Activated CD4-positive, alpha-beta T cell treated with anti-CD3 and anti-CD28 coated beads, Interleukin-2, amount 10 ng/mL, durations not matched to agents 7 days and 5 days (primary cell): ENCODE results near the gene CRISPLD2. TPM values are rescaled to one million over a fixed set of nuclear protein-coding genes. Genes with fewer than 3 reads are reported as not detected.
"Not testable (repeated sequence)": the region's sequence is repeated elsewhere in the genome, so short reads cannot be mapped to it uniquely, and the experiment has no call there.

ENCODE experiments used
- CTCF ChIA-PET: fragments of 350-600 bp; sonication (Branson Sonifier 250); formaldehyde crosslinking; loops from one replicate; lab custom pipeline; 2021; ENCODE audit warnings: antibody characterized with exemption; lab: Charles Lee
- POLR2A ChIA-PET: fragments of 350-600 bp; sonication (Branson Sonifier 250); formaldehyde crosslinking; loops from one replicate; lab custom pipeline; 2021; ENCODE audit warnings: antibody characterized with exemption; lab: Charles Lee
- DNase-seq: peaks from one replicate; pipeline ENCODE4 v3.0.0-alpha.2; 2020
- H3K27ac Mint-ChIP-seq: one replicate; pipeline ENCODE4 v1.8.0; 2021; ENCODE audit warnings: mild to moderate bottlenecking, moderate library complexity, mixed read lengths
- H3K27me3 Mint-ChIP-seq: one replicate; pipeline ENCODE4 v1.8.0; 2021; ENCODE audit warnings: mixed read lengths
- H3K36me3 Mint-ChIP-seq: one replicate; pipeline ENCODE4 v1.8.0; 2021; ENCODE audit warnings: low read depth, mixed read lengths
- H3K4me1 Mint-ChIP-seq: one replicate; pipeline ENCODE4 v1.8.0; 2021; ENCODE audit warnings: mixed read lengths
- H3K4me3 Mint-ChIP-seq: one replicate; pipeline ENCODE4 v1.8.0; 2021; ENCODE audit warnings: mild to moderate bottlenecking, moderate library complexity, mixed read lengths
- H3K9me3 Mint-ChIP-seq: one replicate; pipeline ENCODE4 v1.8.0; 2021; ENCODE audit warnings: mixed read lengths
- total RNA-seq, 2 experiments: library from RNA; stranded (reverse); gene quantifications; one replicate each; pipeline ENCODE4 v1.2.3, GENCODE V29; 2021

CRISPLD2 gene
- total RNA-seq, 2 experiments from 2014 or later: 0.25 to 0.27 TPM

DNA sequence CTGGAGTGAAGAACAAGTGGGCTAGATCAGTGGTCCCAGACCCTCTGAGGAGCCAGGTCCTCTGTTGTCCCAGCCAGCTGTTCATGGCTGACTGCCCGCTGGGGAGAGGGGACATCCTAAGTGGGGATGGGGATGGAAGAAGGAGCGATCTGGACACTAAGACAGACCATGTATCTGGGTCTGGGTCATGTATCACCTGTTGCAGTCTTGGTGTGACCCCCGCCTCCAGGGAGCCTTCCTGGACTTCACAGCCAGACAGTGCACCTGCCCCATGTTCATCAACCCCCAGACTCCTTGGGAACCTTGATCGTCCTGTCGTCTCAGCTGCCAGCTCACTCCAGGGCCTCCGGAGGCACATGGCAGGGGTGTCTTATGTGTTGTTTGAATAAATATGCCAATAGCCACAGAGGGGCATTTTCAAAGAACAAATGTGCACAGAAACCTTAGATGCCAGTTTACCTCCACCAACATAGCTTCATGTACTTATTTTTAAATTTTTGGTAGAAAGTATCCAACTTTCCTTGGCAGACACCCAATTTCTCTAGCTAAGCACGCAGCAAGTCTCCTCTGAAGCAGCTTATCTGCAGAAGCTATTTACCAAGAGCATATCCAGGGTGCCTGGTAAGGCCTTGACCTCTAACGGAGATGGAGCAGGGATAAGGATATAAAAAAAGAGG is 43.2 kb downstream of the CRISPLD2 start:
- Mint-ChIP-seq H3K27ac (no peak overlapping the region), H3K27me3 (peaks cover 3% of the 10 kb centered on the region), H3K9me3 (peaks cover 8% of the 10 kb centered on the region), H3K4me1 (no peaks in the 10 kb centered on the region), H3K36me3 (peaks cover 1% of the 10 kb centered on the region), H3K4me3 (no peak overlapping the region)
- CTCF ChIA-PET: no interaction called here
- POLR2A ChIA-PET: no interaction called here
- no peak for DNase-seq

DNA sequence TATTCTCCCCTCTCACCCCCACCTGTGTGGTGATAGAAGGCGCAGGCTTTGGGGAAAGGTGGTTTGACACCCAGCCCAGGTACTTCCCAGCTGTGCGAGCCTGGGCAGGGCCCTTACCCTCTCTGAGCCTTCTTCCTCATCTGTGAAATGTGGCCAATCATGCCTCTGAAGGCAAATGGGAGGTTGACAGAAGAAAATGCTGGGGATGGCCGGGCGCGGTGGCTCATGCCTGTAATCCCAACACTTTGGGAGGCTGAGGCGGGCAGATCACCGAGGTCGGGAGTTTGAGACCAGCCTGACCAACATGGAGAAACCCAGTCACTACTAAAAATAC is 43.7 kb downstream of the CRISPLD2 start:
- peaks cover 1% of the 10 kb centered on the region for H3K36me3 Mint-ChIP-seq
- ChIA-PET CTCF (no interaction called here), POLR2A (no interaction called here)

DNA sequence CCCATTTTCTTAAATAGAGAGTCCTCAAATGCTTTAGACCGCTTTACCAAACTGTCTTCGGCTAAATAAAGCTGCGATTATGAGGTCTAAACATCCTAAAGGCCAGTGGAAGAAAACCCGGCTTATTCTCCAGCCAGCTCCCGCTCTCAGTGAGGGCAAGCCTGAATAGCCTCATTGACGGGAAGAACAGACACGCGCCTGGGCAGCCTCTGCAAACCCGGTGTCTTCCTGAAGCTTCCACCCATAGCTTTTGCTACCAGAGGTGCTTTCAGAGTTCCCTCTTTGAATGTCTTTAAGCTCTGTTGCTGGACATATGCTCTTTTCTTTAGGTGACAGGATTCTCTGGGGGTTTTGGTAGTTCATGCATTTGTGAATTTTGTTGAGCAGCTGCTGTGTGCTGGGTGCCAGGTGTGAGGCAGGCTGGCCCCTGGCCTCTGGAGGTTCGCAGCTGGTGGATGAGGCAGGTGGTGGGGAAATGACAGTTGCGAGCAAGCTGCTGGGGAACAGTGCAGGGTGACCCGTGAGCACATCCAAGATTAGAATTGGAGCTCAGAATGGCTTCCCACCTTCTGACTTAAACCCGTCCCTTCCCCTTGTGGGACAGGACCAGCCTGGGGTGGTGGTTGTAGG is 44.7 kb downstream of the CRISPLD2 start:
- H3K27ac Mint-ChIP-seq: no peak overlapping the region
- H3K27me3 Mint-ChIP-seq: peaks cover 3% of the 10 kb centered on the region
- ChIA-PET POLR2A (no interaction called here), CTCF (interaction anchor here (1.1 kb wide), 1 partner anchor 89 kb away, joined by 3 read pairs; no protein-coding TSS in a partner anchor)
- DNase-seq: no peak
- no peaks in the 10 kb centered on the region for H3K4me1 Mint-ChIP-seq
- no peak overlapping the region for H3K4me3 Mint-ChIP-seq
- H3K9me3 Mint-ChIP-seq: peaks cover 8% of the 10 kb centered on the region
- peaks cover 1% of the 10 kb centered on the region for H3K36me3 Mint-ChIP-seq

More for the DNA sequence above, 43.7 kb downstream of the CRISPLD2 start:
- H3K27ac Mint-ChIP-seq: no peak overlapping the region
- DNase-seq: no peak
- peaks cover 3% of the 10 kb centered on the region for H3K27me3 Mint-ChIP-seq
- H3K4me3 Mint-ChIP-seq: no peak overlapping the region
- no peaks in the 10 kb centered on the region for H3K4me1 Mint-ChIP-seq
- peaks cover 8% of the 10 kb centered on the region for H3K9me3 Mint-ChIP-seq

DNA sequence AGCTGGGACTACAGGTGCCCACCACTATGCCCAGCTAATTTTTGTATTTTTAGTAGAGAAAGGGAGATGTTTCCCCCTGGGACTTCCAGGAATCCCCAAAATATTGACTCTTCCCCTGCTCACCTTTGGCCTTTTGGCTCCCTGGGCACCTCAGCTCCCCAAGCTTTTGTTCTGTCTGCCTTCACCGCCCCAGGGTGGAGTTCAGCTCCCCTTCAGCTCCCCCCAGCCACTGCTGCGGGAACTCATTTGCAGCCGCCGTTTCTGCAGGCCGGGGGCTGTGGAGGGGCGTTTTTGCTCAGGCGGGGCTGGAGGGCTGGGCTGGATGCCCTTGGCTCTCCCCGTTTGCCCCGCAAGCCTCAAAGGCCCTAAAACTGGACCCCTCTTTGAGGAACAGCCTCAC is 47.9 kb downstream of the CRISPLD2 start:
- no peaks in the 10 kb centered on the region for H3K9me3 Mint-ChIP-seq
- H3K4me3 Mint-ChIP-seq: no peak overlapping the region
- ChIA-PET CTCF (interaction anchor here (1.4 kb wide), 1 partner anchor 25 kb away, joined by 3 read pairs; no protein-coding TSS in a partner anchor), POLR2A (no interaction called here)
- no peak overlapping the region for H3K27ac Mint-ChIP-seq
- H3K36me3 Mint-ChIP-seq: no peaks in the 10 kb centered on the region
- no peak for DNase-seq
- peaks cover 3% of the 10 kb centered on the region for H3K27me3 Mint-ChIP-seq
- H3K4me1 Mint-ChIP-seq: no peaks in the 10 kb centered on the region

DNA sequence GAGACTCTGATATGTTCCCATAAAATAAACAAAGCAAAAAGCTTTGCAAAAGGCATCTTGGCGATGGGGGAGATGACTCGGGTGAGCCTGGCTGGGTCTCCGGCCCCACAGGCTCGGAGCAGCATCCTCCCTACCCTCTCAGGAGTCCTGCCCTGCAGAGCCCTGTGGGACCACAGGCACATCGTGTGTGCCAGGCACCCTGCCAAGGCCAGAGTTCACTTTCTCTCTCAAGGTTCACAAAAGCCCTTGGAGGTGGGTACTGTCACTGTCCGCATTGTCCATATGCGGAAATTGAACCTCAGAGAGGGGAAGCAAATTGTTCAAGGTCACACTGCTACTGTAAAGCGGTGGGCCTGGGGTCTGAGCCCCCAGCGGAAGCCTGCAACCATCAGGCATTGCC is 48.5 kb downstream of the CRISPLD2 start:
- Mint-ChIP-seq H3K27ac (no peak overlapping the region), H3K4me3 (no peak overlapping the region), H3K27me3 (peaks cover 3% of the 10 kb centered on the region), H3K36me3 (no peaks in the 10 kb centered on the region), H3K4me1 (no peaks in the 10 kb centered on the region), H3K9me3 (no peaks in the 10 kb centered on the region)
- DNase-seq: no peak
- ChIA-PET CTCF (interaction anchor here (0.6 to 1.4 kb wide), 2 partner anchors 25 to 877 kb away, joined by 3 read pairs; no protein-coding TSS in a partner anchor), POLR2A (no interaction called here)

DNA sequence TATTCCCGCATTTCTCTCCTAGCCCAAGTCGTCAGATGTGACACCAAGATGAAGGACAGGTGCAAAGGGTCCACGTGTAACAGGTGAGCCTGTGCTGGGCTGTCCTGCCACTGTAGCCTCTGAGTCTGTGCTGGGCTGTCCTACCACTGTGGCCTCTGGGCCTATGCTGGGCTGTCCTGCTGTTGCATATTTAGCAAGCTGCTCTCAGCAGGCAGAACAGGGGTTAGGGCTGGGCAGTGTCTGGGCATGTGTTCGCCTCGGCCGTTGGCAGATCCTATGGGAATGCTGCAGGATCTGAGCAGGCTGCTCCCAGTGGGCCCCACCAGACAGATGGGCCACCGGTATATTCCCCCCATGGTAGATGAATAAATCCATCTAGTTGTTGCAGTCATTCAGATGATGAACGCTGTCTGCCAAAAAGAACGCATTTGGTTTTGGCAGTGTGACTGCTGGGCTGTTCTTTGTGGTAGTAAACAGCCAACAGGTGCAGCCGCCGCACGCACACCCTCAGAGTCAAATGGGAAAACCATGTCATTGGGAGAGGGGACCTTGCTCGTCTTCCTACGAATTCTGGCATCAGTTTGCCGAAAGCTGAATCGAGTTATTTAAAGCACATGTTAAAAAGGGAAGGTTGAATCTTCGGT is 49.2 kb downstream of the CRISPLD2 start:
- H3K4me3 Mint-ChIP-seq: no peak overlapping the region
- DNase-seq: no peak
- H3K9me3 Mint-ChIP-seq: no peaks in the 10 kb centered on the region
- no peaks in the 10 kb centered on the region for H3K4me1 Mint-ChIP-seq
- H3K27ac Mint-ChIP-seq: no peak overlapping the region
- H3K36me3 Mint-ChIP-seq: no peaks in the 10 kb centered on the region
- ChIA-PET POLR2A (no interaction called here), CTCF (no interaction called here)
- H3K27me3 Mint-ChIP-seq: peaks cover 3% of the 10 kb centered on the region

DNA sequence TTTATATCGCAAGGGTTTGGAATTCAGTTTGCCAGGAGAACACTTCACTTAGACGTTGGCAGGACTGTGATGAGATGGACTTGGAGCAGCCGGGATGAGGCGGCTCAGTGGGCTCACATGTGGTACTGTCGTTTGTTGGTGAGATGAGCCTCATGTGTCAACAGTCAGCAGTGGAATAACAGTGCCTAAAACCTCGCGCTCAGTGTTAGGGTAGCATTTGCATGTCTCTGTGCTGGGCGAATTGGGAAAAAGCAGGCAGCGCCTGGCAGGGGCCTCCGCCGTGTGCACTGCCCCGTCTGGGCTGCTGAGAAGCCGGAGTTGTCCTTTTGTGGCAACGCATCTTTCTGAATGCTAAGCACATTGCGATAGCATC is 49.7 kb downstream of the CRISPLD2 start:
- Mint-ChIP-seq H3K27ac (no peak overlapping the region), H3K9me3 (no peaks in the 10 kb centered on the region), H3K36me3 (no peaks in the 10 kb centered on the region), H3K4me1 (no peaks in the 10 kb centered on the region), H3K27me3 (peaks cover 1% of the 10 kb centered on the region), H3K4me3 (no peak overlapping the region)
- POLR2A ChIA-PET: no interaction called here
- CTCF ChIA-PET: no interaction called here
- DNase-seq: no peak

DNA sequence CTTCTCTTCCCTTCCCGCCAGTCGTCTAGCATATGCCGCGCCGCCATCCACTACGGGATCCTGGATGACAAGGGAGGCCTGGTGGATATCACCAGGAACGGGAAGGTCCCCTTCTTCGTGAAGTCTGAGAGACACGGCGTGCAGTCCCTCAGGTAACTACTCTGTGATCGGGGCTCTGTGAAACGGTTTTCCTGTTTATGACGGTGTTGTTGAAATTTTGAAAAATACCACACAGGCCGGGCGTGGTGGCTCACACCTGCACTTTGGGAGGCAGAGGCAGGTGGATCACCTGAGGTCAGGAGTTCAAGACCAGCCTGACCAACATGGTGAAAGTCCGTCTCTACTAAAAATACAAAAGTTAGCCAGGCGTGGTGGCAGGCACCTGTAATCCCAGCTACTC is 53.2 kb downstream of the CRISPLD2 start:
- H3K27me3 Mint-ChIP-seq, H3K36me3 Mint-ChIP-seq, H3K4me3 Mint-ChIP-seq: not testable (repeated sequence)

DNA sequence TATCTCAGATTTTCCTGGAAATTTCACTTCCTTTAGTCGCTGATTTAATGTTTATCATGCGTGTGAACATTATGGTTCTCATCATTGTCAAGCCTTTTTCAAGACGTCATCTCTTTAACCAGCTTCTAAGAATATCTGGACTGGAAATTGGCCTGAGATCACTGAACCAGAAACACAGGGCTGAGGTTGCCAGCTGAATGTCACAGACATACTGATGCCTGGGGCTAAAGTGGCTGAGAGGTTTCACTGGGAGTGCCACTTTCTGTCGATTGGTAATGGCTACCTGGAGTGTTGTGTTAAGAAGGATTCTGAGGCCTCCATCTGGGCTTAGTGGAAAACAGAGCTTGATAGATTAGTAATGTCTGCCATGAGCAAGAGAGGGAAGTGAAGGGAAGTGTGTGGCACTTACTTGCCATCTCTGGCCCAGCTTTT is 54.2 kb downstream of the CRISPLD2 start:
- no peak for DNase-seq
- ChIA-PET CTCF (no interaction called here), POLR2A (no interaction called here)
- Mint-ChIP-seq H3K4me1 (no peaks in the 10 kb centered on the region), H3K4me3 (no peak overlapping the region), H3K9me3 (no peaks in the 10 kb centered on the region), H3K27me3 (no peaks in the 10 kb centered on the region), H3K36me3 (no peaks in the 10 kb centered on the region), H3K27ac (no peak overlapping the region)

More for the DNA sequence above, 53.2 kb downstream of the CRISPLD2 start:
- DNase-seq, POLR2A ChIA-PET, CTCF ChIA-PET, H3K4me1 Mint-ChIP-seq, H3K27ac Mint-ChIP-seq, H3K9me3 Mint-ChIP-seq: not testable (repeated sequence)

DNA sequence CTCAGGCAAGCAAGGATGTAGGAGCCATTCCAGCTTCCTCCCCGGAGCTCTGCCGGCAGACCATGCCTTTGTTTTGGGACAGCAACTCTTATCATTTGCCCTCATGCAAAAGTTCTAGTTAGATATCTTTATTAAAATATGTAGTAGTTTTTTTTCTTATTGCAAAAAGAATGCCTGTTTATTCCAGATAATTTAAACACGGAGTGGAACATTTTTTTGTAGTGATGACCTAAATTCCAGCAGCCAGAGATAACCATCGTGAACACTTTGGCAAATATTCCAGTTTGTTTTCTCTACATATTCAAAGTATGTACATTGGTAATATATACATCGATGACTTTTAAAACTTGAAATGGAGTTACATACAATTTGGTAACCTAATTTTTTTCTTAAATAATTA is 54.8 kb downstream of the CRISPLD2 start:
- Mint-ChIP-seq H3K27ac (no peak overlapping the region), H3K4me1 (no peaks in the 10 kb centered on the region), H3K36me3 (no peaks in the 10 kb centered on the region), H3K4me3 (no peak overlapping the region), H3K9me3 (no peaks in the 10 kb centered on the region), H3K27me3 (no peaks in the 10 kb centered on the region)
- no peak for DNase-seq
- ChIA-PET POLR2A (no interaction called here), CTCF (no interaction called here)

DNA sequence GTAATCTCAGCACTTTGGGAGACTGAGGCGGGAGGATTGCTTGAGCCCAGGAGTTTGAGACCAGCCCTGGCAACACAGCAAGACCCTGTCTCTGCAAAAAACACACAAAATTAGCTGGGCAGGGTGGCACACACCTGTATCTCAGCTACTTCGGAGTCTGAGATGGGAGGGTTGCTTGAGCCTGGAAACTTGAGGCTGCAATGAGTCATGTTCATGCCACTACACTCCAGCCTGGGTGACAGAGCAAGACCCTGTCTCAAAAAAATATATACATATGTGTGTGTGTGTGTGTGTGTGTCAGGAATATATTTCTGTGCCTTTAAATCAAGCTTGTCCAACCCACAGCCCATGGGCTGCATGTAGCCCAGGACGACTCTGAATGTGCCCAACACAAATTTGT is 55.2 kb downstream of the CRISPLD2 start:
- POLR2A ChIA-PET: no interaction called here
- no peak overlapping the region for H3K4me3 Mint-ChIP-seq

DNA sequence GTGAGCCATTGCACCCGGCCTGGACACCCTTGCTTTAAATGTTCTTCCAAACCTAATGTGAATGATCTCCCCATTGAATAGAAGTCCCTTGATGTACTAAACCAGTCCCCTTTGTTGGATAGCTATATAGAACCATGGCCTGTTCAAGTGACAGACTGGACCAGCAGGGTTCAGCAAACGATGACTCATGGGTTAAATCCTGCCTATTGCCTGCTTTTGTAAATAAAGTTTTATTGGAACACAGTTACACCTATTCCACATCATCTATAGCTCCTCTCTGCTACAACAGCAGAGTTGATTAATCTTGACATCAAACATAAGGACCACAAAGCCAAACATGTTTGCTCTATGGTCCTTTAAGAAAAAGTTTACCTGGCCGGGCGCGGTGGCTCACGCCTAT is 56.1 kb downstream of the CRISPLD2 start:
- CTCF ChIA-PET: no interaction called here

More for the DNA sequence above, 55.2 kb downstream of the CRISPLD2 start:
- Mint-ChIP-seq H3K27ac (no peak overlapping the region), H3K4me1 (no peaks in the 10 kb centered on the region), H3K9me3 (no peaks in the 10 kb centered on the region), H3K36me3 (no peaks in the 10 kb centered on the region), H3K27me3 (no peaks in the 10 kb centered on the region)
- CTCF ChIA-PET: no interaction called here
- no peak for DNase-seq

DNA sequence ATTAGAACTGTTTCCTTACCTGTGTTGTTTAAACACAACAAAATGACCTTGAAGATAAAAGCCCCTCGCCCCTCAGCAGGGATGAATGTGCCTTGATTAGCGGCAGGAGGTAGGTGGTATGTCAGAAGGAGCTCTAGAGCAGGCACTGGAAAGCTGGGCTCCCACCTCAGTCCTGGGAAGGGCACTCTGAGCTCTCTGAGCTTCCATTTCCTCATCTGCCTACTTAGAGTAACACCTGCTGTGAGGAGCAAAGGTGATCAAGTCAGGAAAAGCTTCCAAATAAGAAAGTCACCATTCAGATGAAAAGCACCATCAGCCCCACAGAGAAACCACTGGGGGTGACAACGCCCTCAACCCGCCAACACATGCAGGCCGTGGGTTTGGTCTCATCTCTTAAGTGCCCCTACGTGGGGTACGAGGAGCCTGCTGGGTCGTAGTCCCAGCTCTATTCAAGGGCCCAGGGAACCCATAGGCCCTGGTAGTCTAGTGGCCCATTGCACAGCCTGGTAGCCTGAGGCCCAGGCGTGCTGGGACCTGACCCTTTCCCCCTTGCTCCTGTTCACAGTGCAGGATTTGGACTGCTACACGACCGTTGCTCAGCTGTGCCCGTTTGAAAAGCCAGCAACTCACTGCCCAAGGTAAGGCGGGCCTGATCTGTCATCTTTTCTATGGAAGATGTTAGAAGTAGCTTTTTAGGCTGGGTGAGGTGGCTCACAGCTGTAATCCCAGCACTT is 57.3 kb downstream of the CRISPLD2 start:
- CTCF ChIA-PET: no interaction called here
- POLR2A ChIA-PET: no interaction called here
- no peaks in the 10 kb centered on the region for H3K36me3 Mint-ChIP-seq

More for the DNA sequence above, 56.1 kb downstream of the CRISPLD2 start:
- Mint-ChIP-seq H3K27ac (no peak overlapping the region), H3K27me3 (no peaks in the 10 kb centered on the region), H3K9me3 (no peaks in the 10 kb centered on the region), H3K4me1 (no peaks in the 10 kb centered on the region), H3K4me3 (no peak overlapping the region), H3K36me3 (no peaks in the 10 kb centered on the region)
- no peak for DNase-seq
- POLR2A ChIA-PET: no interaction called here

More for the DNA sequence above, 57.3 kb downstream of the CRISPLD2 start:
- no peak overlapping the region for H3K4me3 Mint-ChIP-seq
- H3K9me3 Mint-ChIP-seq: no peaks in the 10 kb centered on the region
- H3K27ac Mint-ChIP-seq: no peak overlapping the region
- DNase-seq: no peak
- H3K27me3 Mint-ChIP-seq: peaks cover 5% of the 10 kb centered on the region
- H3K4me1 Mint-ChIP-seq: no peaks in the 10 kb centered on the region
